H1 (cell line): ENCODE results near the gene PARP1. TPM values are rescaled to one million over a fixed set of nuclear protein-coding genes. Genes with fewer than 3 reads are reported as not detected.

Source experiments
- CTCF ChIA-PET: fragments of 300-600 bp; sonication (Branson Sonifier 250); formaldehyde crosslinking; loops from one replicate; lab custom pipeline; 2021; ENCODE audit not compliant: partially characterized antibody; lab: Charles Lee
- POLR2A ChIA-PET: fragments of 300-600 bp; sonication (Branson Sonifier 250); formaldehyde crosslinking; loops from one replicate; lab custom pipeline; 2021; ENCODE audit warnings: inconsistent platforms; ENCODE audit not compliant: partially characterized antibody; lab: Charles Lee
- DNase-seq, 2 experiments: peaks; one replicate each; pipeline versions ENCODE4 v3.0.0 to v3.0.0-alpha.2; 2010 to 2022; ENCODE audit warnings: low spot score in 2 of 2, low read depth in 1 of 2, mixed read lengths in 1 of 2
- FAIRE-seq: peaks from 2 replicates; lab custom pipeline; 2011; peaks lifted over from hg19 to GRCh38; lab: Jason Lieb, UNC
- H2AFZ ChIP-seq: 2 replicates; pipeline ENCODE4 v1.8.1; 2012; ENCODE audit warnings: low read length, inconsistent platforms
- H2AK5ac ChIP-seq: 2 replicates; pipeline ENCODE4 v1.6.1; 2013; ENCODE audit warnings: low read depth, low read length
- H2BK120ac ChIP-seq: replicated peaks from 2 replicates; pipeline ENCODE3; 2013; ENCODE audit warnings: low read depth, low read length, inconsistent platforms
- H2BK12ac ChIP-seq: 2 replicates; pipeline ENCODE4 v1.6.1; 2013; ENCODE audit warnings: low read depth, low read length
- H2BK15ac ChIP-seq: 2 replicates; pipeline ENCODE4 v1.6.1; 2013; ENCODE audit warnings: low read length
- H2BK20ac ChIP-seq: 2 replicates; pipeline ENCODE4 v1.6.1; 2013; ENCODE audit warnings: low read length
- H2BK5ac ChIP-seq: 2 replicates; pipeline ENCODE4 v1.6.1; 2013; ENCODE audit warnings: low read depth, low read length
- H3K14ac ChIP-seq: 2 replicates; pipeline ENCODE4 v1.6.1; 2013; ENCODE audit warnings: inconsistent platforms; ENCODE audit not compliant: insufficient read length
- H3K18ac ChIP-seq: 2 replicates; pipeline ENCODE4 v1.6.1; 2013; ENCODE audit warnings: low read length; ENCODE audit errors: extremely low read depth
- H3K23ac ChIP-seq: 2 replicates; pipeline ENCODE4 v1.6.1; 2013; ENCODE audit warnings: inconsistent platforms; ENCODE audit not compliant: insufficient read length
- H3K23me2 ChIP-seq: 2 replicates; pipeline ENCODE4 v1.6.1; 2013; ENCODE audit warnings: low read depth, low read length
- H3K27ac ChIP-seq: 2 replicates; pipeline ENCODE4 v1.6.1; 2011; ENCODE audit warnings: low read depth, low read length, inconsistent platforms
- H3K27me3 ChIP-seq, 4 experiments: replicated peaks in 1 of 4; 1 replicate in 1 of 4; 2 replicates in 3 of 4; pipeline versions ENCODE4 v1.6.1 to v1.8.1; 2011 to 2013; ENCODE audit warnings: low read length in 3 of 4, mild to moderate bottlenecking in 3 of 4, inconsistent platforms in 2 of 4, mixed read lengths in 2 of 4, moderate library complexity in 1 of 4; ENCODE audit not compliant: control insufficient read depth in 3 of 4, insufficient read depth in 3 of 4; ENCODE audit errors: extremely low read depth in 1 of 4
- H3K36me3 ChIP-seq, 4 experiments: 2 replicates each; pipeline versions ENCODE4 v1.6.1 to v1.8.1; 2011 to 2013; ENCODE audit warnings: mild to moderate bottlenecking in 4 of 4, low read length in 3 of 4, moderate library complexity in 2 of 4, control low read depth in 1 of 4, inconsistent platforms in 1 of 4; ENCODE audit not compliant: insufficient read depth in 4 of 4, control insufficient read depth in 2 of 4
- H3K4ac ChIP-seq: replicated peaks from 2 replicates; pipeline ENCODE3; 2013; ENCODE audit warnings: low read length, low read depth, mixed read lengths, inconsistent platforms; ENCODE audit not compliant: insufficient read length
- H3K4me1 ChIP-seq, 4 experiments: replicated peaks in 1 of 4; 1 replicate in 1 of 4; 2 replicates in 3 of 4; pipeline versions ENCODE4 v1.6.1 to v1.8.1; 2011 to 2013; ENCODE audit warnings: low read length in 3 of 4, inconsistent platforms in 2 of 4, mixed read lengths in 1 of 4; ENCODE audit not compliant: insufficient read depth in 4 of 4, control insufficient read depth in 3 of 4
- H3K4me2 ChIP-seq, 2 experiments: 2 replicates each; pipeline versions ENCODE4 v1.6.1 to v1.8.1; 2011 to 2013; ENCODE audit warnings: low read depth in 2 of 2, low read length in 2 of 2, control low read depth in 1 of 2, inconsistent platforms in 1 of 2, mild to moderate bottlenecking in 1 of 2; ENCODE audit not compliant: insufficient read depth in 1 of 2
- H3K4me3 ChIP-seq, 4 experiments: fragments of 200-600, 300-600 bp in 1 of 4; sonication (generic), shearing (Covaris generic), sonication (Bioruptor Twin) in 1 of 4; 2 replicates each; pipeline versions ENCODE4 v1.5.1 to v1.8.1; 2011 to 2016; ENCODE audit warnings: low read length in 4 of 4, low read depth in 3 of 4, control low read depth in 2 of 4, inconsistent platforms in 2 of 4, mild to moderate bottlenecking in 2 of 4, mixed read lengths in 1 of 4, moderate library complexity in 1 of 4; ENCODE audit not compliant: insufficient read depth in 2 of 4; ENCODE audit errors: extremely low read depth in 1 of 4
- H3K56ac ChIP-seq: replicated peaks from 2 replicates; pipeline ENCODE3; 2013; ENCODE audit warnings: low read depth, mild to moderate bottlenecking, mixed read lengths, low read length, inconsistent platforms; ENCODE audit not compliant: insufficient read length
- H3K79me1 ChIP-seq: 2 replicates; pipeline ENCODE4 v1.6.1; 2013; ENCODE audit warnings: low read depth, low read length, control low read depth
- H3K79me2 ChIP-seq, 2 experiments: 2 replicates each; pipeline versions ENCODE4 v1.6.1 to v1.8.1; 2012 to 2013; ENCODE audit warnings: low read length in 2 of 2, mild to moderate bottlenecking in 2 of 2, inconsistent platforms in 1 of 2; ENCODE audit not compliant: insufficient read depth in 2 of 2, control insufficient read depth in 1 of 2
- H3K9ac ChIP-seq, 4 experiments: replicated peaks in 1 of 4; 1 replicate in 1 of 4; 2 replicates in 3 of 4; pipeline versions ENCODE4 v1.6.1 to v1.8.1; 2011 to 2013; ENCODE audit warnings: low read depth in 3 of 4, low read length in 3 of 4, control low read depth in 2 of 4, mild to moderate bottlenecking in 2 of 4, moderate library complexity in 2 of 4, inconsistent platforms in 1 of 4; ENCODE audit errors: extremely low read depth in 1 of 4
- H3K9me3 ChIP-seq, 2 experiments: 2 replicates each; pipeline versions ENCODE4 v1.6.1 to v1.8.1; 2012 to 2013; ENCODE audit warnings: mild to moderate bottlenecking in 2 of 2, moderate library complexity in 2 of 2, control low read depth in 1 of 2, inconsistent platforms in 1 of 2, low read depth in 1 of 2, low read length in 1 of 2, mixed read lengths in 1 of 2; ENCODE audit not compliant: insufficient read depth in 2 of 2
- H4K20me1 ChIP-seq, 2 experiments: replicated peaks in 1 of 2; 2 replicates each; pipeline versions ENCODE3 to v1.8.1; 2011 to 2013; ENCODE audit warnings: inconsistent platforms in 2 of 2, low read length in 2 of 2, mild to moderate bottlenecking in 1 of 2; ENCODE audit not compliant: insufficient read depth in 2 of 2, control insufficient read depth in 1 of 2
- H4K5ac ChIP-seq: 2 replicates; pipeline ENCODE4 v1.6.1; 2013; ENCODE audit warnings: low read length, low read depth, mixed read lengths, inconsistent platforms; ENCODE audit not compliant: insufficient read length
- H4K8ac ChIP-seq: 2 replicates; pipeline ENCODE4 v1.8.0; 2013; ENCODE audit warnings: mild to moderate bottlenecking, moderate library complexity, low read length, inconsistent platforms; ENCODE audit not compliant: insufficient read depth; ENCODE audit errors: extremely low read depth
- H4K91ac ChIP-seq: replicated peaks from 2 replicates; pipeline ENCODE3; 2013; ENCODE audit warnings: low read length, mixed read lengths, inconsistent platforms; ENCODE audit not compliant: insufficient read length
- CBX5 ChIP-seq: fragments of 300-800, 300-1000 bp; sonication (generic); IDR thresholded peaks from 2 replicates; pipeline ENCODE4 v1.7.1; 2016; ENCODE audit warnings: antibody characterized with exemption, low read length, low read depth
- CBX8 ChIP-seq: fragments of 300-800, 300-1000 bp; sonication (generic); IDR thresholded peaks from 2 replicates; pipeline ENCODE4 v1.7.1; 2016; ENCODE audit warnings: low read depth, low read length, borderline replicate concordance
- EP300 ChIP-seq, 2 experiments: IDR thresholded peaks; 1 replicate in 1 of 2; 2 replicates in 1 of 2; pipeline ENCODE4 v1.6.1; 2011 to 2012; ENCODE audit warnings: low read depth in 2 of 2, low read length in 2 of 2, mild to moderate bottlenecking in 2 of 2, borderline replicate concordance in 1 of 2, inconsistent platforms in 1 of 2, moderate library complexity in 1 of 2
- POLR2A ChIP-seq, 2 experiments: IDR thresholded peaks; 1 replicate in 1 of 2; 2 replicates in 1 of 2; pipeline ENCODE4 v1.6.1; 2011; ENCODE audit warnings: low read depth in 2 of 2, low read length in 2 of 2, mild to moderate bottlenecking in 2 of 2; ENCODE audit errors: control extremely low read depth in 1 of 2
- WGBS, 2 experiments: shearing (Covaris generic) in 1 of 2; methylation state at CpG; one replicate each; pipeline versions ENCODE4 v1.1.6 to v1.1.7; 2013 to 2015; ENCODE audit warnings: low lambda C conversion rate in 2 of 2, mixed read lengths in 2 of 2, inconsistent platforms in 1 of 2, low coverage in 1 of 2, missing lambda C conversion rate in 1 of 2; ENCODE audit not compliant: insufficient replicate concordance in 2 of 2, insufficient coverage in 1 of 2, insufficient read length in 1 of 2; ENCODE audit errors: extremely low coverage in 1 of 2, missing lambda C conversion rate in 1 of 2; 5-methylcytosine and 5-hydroxymethylcytosine counted together
- polyA plus RNA-seq, 7 experiments: library from polyadenylated mRNA; depleted of rRNA in 3 of 7; stranded (reverse) in 5 of 7; unstranded in 2 of 7; fragments of >200 nt in 5 of 7; fragments of 200-250 nt in 2 of 7; gene quantifications; 1 replicate in 5 of 7; 2 replicates in 1 of 7; 4 replicates in 1 of 7; pipeline versions ENCODE4 v1.2.1 to v1.2.3, GENCODE V29; 2011 to 2013; ENCODE audit warnings: missing spikeins in 2 of 7, mixed read lengths in 2 of 7
- total RNA-seq: library from RNA; stranded (reverse); fragmentation: NEBNext Ultra II Directional; extraction: Animal tissue kit (Norgen Biotek cat#: 25700); gene quantifications from 2 replicates; pipeline ENCODE4 v1.2.1, GENCODE V29; 2021
- TF ChIP-seq, protein P1 (sequence below): IDR thresholded peaks from 2 replicates; pipeline ENCODE4 v1.6.1; 2012; ENCODE audit warnings: inconsistent platforms
- TF ChIP-seq, protein P2 (sequence below): IDR thresholded peaks from 2 replicates; pipeline ENCODE4 v1.6.1; 2012; ENCODE audit warnings: low read length, inconsistent platforms

PARP1 gene
- total and polyA plus RNA-seq, 2 of the 8 experiments (the other 6 are each of a cell fraction or from before 2014, with no cell fraction given), result 416 to 441 TPM

DNA sequence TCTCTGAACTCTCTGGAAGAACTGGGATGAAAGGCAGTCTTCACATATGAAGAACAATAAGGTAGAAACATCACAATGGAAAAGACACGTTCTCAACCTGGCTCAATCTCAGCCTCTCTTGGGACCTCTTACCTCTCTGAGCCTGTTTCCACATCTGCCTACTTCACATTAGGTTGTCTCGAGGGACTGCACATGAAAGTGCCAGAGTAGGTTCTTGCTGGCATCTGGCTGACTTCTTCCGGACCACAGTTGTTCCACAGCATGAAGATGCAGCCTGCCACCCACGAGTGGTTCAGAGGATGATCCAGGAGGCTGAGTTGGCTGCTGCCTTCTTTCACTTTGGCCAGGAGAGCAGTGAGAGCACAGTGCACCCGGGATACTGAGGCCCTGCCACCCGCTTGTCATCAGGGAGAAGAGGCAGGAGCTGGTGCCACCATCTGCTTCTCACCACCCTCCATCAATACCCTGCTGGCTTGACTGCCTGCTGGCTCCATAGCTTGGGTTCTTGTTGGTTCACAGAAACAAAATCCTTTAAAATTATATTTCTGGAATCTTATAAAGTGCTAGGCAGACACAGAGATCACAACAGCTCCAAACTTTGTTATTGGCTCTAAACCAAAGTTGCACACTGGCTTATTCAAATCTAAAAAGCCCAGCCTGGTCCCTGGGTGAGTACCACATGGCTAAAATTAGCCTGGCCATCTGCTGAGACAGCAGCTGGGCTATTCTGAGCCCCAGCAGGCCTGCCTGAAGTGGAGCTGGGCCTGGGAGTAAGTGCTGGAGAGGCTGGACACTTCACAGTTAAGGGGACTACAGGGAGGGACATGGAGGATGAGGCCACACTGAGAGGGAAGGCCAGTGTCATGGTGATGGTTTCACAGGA is 52.0 kb downstream of the PARP1 start:
- POLR2A ChIA-PET, result interaction anchor here (0.9 to 1.7 kb wide), 5 partner anchors 11 to 48 kb away, joined by 3 to 7 read pairs (median 3); partner anchors contain the start of gene LIN9
- H3K27ac ChIP-seq, result no peak overlapping the region

More for the DNA sequence above, 52.0 kb downstream of the PARP1 start:
- no peaks in the 10 kb centered on the region for H3K27me3 ChIP-seq
- no peak overlapping the region for H3K4ac ChIP-seq
- no peak overlapping the region for H3K14ac ChIP-seq
- no peaks in the 10 kb centered on the region for H3K4me1 ChIP-seq
- H2BK20ac ChIP-seq, result no peak overlapping the region
- WGBS, 2 experiments, result 92% methylated on average over 6 of the region's 6 CpGs; no CpG with 5 or more reads in 1 of the 2 experiments
- no peaks in the 10 kb centered on the region for H3K23me2 ChIP-seq
- H3K4me2 ChIP-seq, result no peak overlapping the region
- H4K91ac ChIP-seq, result no peak overlapping the region
- H3K36me3 ChIP-seq, result peaks cover 4 to 46% (median 23%) of the 10 kb centered on the region in 4 experiments; a peak in 7 of 8 replicates
- H3K18ac ChIP-seq, result no peak overlapping the region
- H3K23ac ChIP-seq, result no peak overlapping the region
- H2AK5ac ChIP-seq, result no peak overlapping the region
- TF ChIP-seq, protein P1, sequence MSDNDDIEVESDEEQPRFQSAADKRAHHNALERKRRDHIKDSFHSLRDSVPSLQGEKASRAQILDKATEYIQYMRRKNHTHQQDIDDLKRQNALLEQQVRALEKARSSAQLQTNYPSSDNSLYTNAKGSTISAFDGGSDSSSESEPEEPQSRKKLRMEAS, result no peak
- TF ChIP-seq, protein P2, sequence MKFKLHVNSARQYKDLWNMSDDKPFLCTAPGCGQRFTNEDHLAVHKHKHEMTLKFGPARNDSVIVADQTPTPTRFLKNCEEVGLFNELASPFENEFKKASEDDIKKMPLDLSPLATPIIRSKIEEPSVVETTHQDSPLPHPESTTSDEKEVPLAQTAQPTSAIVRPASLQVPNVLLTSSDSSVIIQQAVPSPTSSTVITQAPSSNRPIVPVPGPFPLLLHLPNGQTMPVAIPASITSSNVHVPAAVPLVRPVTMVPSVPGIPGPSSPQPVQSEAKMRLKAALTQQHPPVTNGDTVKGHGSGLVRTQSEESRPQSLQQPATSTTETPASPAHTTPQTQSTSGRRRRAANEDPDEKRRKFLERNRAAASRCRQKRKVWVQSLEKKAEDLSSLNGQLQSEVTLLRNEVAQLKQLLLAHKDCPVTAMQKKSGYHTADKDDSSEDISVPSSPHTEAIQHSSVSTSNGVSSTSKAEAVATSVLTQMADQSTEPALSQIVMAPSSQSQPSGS, result no peak
- TF ChIP-seq EP300 (IDR thresholded peaks at IDR 0.05; ENCODE audit: borderline replicate concordance in 1 of 2, low read depth in 2 of 2, low read length in 2 of 2) (no peak), CBX8 (no peak), POLR2A (IDR thresholded peaks at IDR 0.05; ENCODE audit: control extremely low read depth in 1 of 2, low read depth in 2 of 2, low read length in 2 of 2) (no peak; a peak in 2 of 3 replicates), CBX5 (no peak)
- H4K20me1 ChIP-seq, result no peaks in the 10 kb centered on the region
- H4K5ac ChIP-seq, result no peak overlapping the region
- no peak overlapping the region for H2BK12ac ChIP-seq
- H3K79me2 ChIP-seq, result no peaks in the 10 kb centered on the region
- H4K8ac ChIP-seq, result no peak overlapping the region
- H2BK120ac ChIP-seq, result no peak overlapping the region
- no peak overlapping the region for H2BK15ac ChIP-seq
- no peak overlapping the region for H2AFZ ChIP-seq
- no peak overlapping the region for H3K9ac ChIP-seq
- no peaks in the 10 kb centered on the region; the same call in 1 of the 2 replicates for H3K79me1 ChIP-seq
- no peak for DNase-seq
- no peak for FAIRE-seq
- H3K9me3 ChIP-seq, result no peaks in the 10 kb centered on the region
- no peak overlapping the region for H2BK5ac ChIP-seq
- CTCF ChIA-PET, result interaction anchor here (0.8 to 1.5 kb wide), 6 partner anchors 23 to 471 kb away, joined by 3 to 5 read pairs (median 3); no protein-coding TSS in a partner anchor
- no peak overlapping the region for H3K56ac ChIP-seq
- no peak overlapping the region for H3K4me3 ChIP-seq
